ENCODE measurements around the gene ACTL8.

DNA sequence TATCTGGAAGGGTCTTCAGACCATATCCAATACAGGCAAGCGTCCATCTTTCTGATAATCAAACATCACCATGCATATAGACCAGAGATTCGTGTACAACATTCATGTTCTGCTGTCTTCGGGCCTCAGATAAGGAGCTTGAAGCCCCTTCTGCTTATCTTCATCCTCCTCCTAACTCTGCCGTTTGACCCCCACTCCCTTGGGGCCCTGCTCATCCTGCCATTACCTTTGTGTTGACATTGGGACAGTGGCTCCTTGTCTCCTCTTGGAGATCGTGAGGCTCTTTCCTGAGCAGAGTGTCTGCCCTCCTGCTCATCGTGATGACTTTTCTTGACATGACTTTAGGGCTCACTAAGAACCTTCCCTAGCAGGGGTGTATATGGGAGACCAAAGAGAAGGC is 37.3 kb downstream of the ACTL8 start:
- TF ChIP-seq, protein P1, sequence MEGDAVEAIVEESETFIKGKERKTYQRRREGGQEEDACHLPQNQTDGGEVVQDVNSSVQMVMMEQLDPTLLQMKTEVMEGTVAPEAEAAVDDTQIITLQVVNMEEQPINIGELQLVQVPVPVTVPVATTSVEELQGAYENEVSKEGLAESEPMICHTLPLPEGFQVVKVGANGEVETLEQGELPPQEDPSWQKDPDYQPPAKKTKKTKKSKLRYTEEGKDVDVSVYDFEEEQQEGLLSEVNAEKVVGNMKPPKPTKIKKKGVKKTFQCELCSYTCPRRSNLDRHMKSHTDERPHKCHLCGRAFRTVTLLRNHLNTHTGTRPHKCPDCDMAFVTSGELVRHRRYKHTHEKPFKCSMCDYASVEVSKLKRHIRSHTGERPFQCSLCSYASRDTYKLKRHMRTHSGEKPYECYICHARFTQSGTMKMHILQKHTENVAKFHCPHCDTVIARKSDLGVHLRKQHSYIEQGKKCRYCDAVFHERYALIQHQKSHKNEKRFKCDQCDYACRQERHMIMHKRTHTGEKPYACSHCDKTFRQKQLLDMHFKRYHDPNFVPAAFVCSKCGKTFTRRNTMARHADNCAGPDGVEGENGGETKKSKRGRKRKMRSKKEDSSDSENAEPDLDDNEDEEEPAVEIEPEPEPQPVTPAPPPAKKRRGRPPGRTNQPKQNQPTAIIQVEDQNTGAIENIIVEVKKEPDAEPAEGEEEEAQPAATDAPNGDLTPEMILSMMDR (IDR thresholded peaks at IDR 0.05; ENCODE audit: poor library complexity) = no peak
- no peak for TF ChIP-seq EZH2 (IDR thresholded peaks at IDR 0.05; ENCODE audit: borderline replicate concordance)
